ENCODE measurements around the gene NPC1. TPM values are rescaled to one million over a fixed set of nuclear protein-coding genes. Genes with fewer than 3 reads are reported as not detected.

Gene NPC1
- total and polyA plus RNA-seq, 8 donors: 7.6 to 219 (median 59.3) TPM

DNA sequence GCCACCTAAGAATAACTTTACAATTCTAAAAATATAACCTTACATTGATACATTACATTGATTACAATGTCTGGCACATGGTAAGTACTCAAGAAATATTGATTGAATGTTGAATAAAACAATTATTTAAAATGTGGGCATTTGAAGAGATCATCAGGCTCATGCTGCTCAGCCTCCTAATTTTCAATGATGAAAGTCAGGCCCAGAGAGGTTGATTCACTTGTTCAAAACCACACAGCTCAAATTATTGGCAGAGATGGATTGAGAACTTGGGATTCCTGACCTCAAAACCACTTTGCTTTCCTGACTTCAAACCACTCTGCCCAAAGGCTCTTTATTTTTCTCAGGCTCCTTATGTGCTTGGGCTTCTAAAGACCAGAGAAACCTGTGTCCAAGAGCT lies 41.7 kb upstream of the NPC1 start:
- Histone ChIP-seq H3K9me3 (no peaks in the 10 kb centered on the region), H3K27ac (peak overlapping the region in 4 of 5 donors; percentile 6 to 67 (median 35)), H3K27me3 (no peaks in the 10 kb centered on the region), H3K4me3 (no peak overlapping the region), H3K4me1 (peaks cover 5 to 46% (median 18%) of the 10 kb centered on the region in 4 donors), H3K36me3 (no peaks in the 10 kb centered on the region)
- intact Hi-C loops (cut with DNase I; ENCODE audit: low total_unique reads): loop anchor here (10.0 kb wide), 1 partner anchor 67 kb away; no protein-coding TSS in a partner anchor
- TF ChIP-seq POLR2A (IDR thresholded peaks at IDR 0.05): no peak
- TF ChIP-seq EP300 (IDR thresholded peaks at IDR 0.05): no peak
- no peak for TF ChIP-seq POLR2AphosphoS5 (IDR thresholded peaks at IDR 0.05)
- TF ChIP-seq, protein P1, sequence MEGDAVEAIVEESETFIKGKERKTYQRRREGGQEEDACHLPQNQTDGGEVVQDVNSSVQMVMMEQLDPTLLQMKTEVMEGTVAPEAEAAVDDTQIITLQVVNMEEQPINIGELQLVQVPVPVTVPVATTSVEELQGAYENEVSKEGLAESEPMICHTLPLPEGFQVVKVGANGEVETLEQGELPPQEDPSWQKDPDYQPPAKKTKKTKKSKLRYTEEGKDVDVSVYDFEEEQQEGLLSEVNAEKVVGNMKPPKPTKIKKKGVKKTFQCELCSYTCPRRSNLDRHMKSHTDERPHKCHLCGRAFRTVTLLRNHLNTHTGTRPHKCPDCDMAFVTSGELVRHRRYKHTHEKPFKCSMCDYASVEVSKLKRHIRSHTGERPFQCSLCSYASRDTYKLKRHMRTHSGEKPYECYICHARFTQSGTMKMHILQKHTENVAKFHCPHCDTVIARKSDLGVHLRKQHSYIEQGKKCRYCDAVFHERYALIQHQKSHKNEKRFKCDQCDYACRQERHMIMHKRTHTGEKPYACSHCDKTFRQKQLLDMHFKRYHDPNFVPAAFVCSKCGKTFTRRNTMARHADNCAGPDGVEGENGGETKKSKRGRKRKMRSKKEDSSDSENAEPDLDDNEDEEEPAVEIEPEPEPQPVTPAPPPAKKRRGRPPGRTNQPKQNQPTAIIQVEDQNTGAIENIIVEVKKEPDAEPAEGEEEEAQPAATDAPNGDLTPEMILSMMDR (IDR thresholded peaks at IDR 0.05): no peak
- DNase-seq: no peak

DNA sequence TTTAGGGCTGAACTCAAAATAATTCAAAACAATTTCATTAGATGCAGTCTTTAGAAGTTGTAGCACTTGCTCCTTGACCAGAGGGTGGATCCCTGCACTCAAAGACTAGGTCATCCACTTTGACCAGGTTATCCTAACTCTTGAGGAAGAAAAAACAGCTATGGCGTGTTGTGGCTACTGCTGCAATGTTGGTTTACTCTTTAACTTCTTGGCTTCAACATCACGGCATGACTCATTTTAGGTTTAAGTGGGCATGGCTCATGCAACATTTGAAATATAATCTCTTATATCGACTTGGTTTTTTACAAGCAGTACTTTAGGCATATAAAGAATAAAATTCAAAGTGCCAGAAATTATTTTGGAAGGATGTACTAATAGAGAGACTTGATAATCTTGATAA lies 41.0 kb upstream of the NPC1 start:
- Histone ChIP-seq H3K9me3 (no peaks in the 10 kb centered on the region), H3K4me3 (no peak overlapping the region), H3K27me3 (no peaks in the 10 kb centered on the region), H3K27ac (peak overlapping the region in 3 of 5 donors; percentile 6 to 67 (median 40)), H3K36me3 (no peaks in the 10 kb centered on the region), H3K4me1 (peaks cover 5 to 46% (median 18%) of the 10 kb centered on the region in 4 donors)
- DNase-seq: peak in 1 of 2 donors; percentile 73
- TF ChIP-seq EP300 (IDR thresholded peaks at IDR 0.05) (no peak), POLR2AphosphoS5 (IDR thresholded peaks at IDR 0.05) (peak in 2 of 3 donors; percentile 16 to 81), POLR2A (IDR thresholded peaks at IDR 0.05) (no peak)
- TF ChIP-seq, protein P1 (IDR thresholded peaks at IDR 0.05): no peak
- WGBS, 5 donors: 23 to 37% (median 34%) methylated on average over 3 of the region's 3 CpGs
- intact Hi-C loops (cut with DNase I; ENCODE audit: low total_unique reads): loop anchor here (10.0 kb wide), 1 partner anchor 67 kb away; no protein-coding TSS in a partner anchor

DNA sequence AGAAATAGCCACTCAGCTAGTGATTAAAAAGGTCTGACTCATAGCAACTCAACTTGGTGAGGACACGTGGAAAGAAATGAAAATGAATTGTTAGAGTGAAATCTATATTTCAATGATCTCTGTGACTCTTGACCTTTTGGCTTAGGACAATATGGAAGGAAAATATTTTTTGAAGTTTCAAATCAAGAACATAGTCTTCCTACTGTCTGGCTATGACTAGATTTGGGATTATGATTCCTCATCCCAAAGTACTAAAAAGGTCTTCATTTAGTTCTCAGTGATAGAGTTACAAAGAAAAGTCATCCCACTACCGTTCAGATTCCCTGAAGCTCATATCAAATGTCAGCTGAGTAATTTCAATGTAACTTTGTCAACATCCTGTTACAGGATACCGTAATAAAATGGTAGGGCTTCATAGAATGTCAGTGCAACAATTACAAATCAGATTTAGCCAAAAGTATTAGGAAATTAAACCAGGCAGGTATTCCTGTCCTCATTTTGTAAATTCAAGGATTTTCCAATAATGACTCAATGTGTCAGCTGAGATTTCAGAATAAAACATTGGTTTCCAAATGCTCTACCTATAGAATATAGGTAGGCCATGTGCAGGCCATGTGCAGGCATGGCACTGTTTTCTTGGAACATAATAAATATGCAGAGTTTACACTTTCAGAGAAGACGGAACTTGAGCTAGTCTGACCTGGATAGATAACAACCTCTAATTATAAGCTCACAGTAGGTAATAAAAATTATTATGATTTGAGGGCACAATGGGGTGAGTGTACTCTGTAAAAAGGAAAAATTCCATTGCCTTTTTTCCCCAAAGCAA lies 40.4 kb upstream of the NPC1 start:
- intact Hi-C loops (cut with DNase I; ENCODE audit: low total_unique reads): loop anchor here (10.0 kb wide), 1 partner anchor 68 kb away; no protein-coding TSS in a partner anchor
- no peak overlapping the region for H3K4me3 ChIP-seq
- H3K9me3 ChIP-seq: no peaks in the 10 kb centered on the region
- WGBS, 5 donors: 31 to 45% (median 36%) methylated on average over 4 of the region's 4 CpGs
- peak overlapping the region in 2 of 5 donors; percentile 40 to 67 for H3K27ac ChIP-seq
- H3K4me1 ChIP-seq: peaks cover 5 to 46% (median 20%) of the 10 kb centered on the region in 4 donors
- TF ChIP-seq POLR2A (IDR thresholded peaks at IDR 0.05) (no peak), EP300 (IDR thresholded peaks at IDR 0.05) (no peak), POLR2AphosphoS5 (IDR thresholded peaks at IDR 0.05) (no peak)
- TF ChIP-seq, protein P1 (IDR thresholded peaks at IDR 0.05): no peak
- DNase-seq: no peak
- no peaks in the 10 kb centered on the region for H3K27me3 ChIP-seq
- H3K36me3 ChIP-seq: no peaks in the 10 kb centered on the region

DNA sequence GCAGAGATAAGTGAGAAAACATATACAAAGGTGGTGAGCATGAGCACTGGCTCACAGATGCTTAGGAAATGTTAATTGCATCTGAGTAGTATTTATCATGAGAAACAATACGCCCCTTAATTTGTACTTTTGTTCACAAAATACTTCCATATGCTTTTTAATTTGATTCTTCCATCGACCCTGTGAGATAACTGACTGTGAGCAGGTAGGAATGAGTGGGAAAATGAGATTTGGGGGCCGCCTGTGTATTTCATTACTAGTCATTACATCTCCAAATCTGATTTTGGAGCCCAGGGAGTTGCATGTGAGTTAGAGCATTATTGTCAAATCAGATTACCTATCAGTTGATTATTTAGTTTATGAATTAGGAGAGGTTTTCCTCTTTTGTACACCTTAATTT lies 36.7 kb upstream of the NPC1 start:
- no peaks in the 10 kb centered on the region for H3K36me3 ChIP-seq
- no peak for DNase-seq
- TF ChIP-seq EP300 (IDR thresholded peaks at IDR 0.05) (no peak), POLR2AphosphoS5 (IDR thresholded peaks at IDR 0.05) (no peak), POLR2A (IDR thresholded peaks at IDR 0.05) (no peak)
- TF ChIP-seq, protein P1 (IDR thresholded peaks at IDR 0.05): no peak
- no peak overlapping the region for H3K27ac ChIP-seq
- H3K9me3 ChIP-seq: no peaks in the 10 kb centered on the region
- intact Hi-C loops (cut with DNase I; ENCODE audit: low total_unique reads): loop anchor here (5.0 to 10.0 kb wide), 2 partner anchors 72 to 189 kb away; no protein-coding TSS in a partner anchor
- peaks cover 0 to 20% (median 0%) of the 10 kb centered on the region in 3 donors for H3K27me3 ChIP-seq
- H3K4me3 ChIP-seq: no peak overlapping the region
- 85 to 90% (median 88%) methylated on average over 3 of the region's 3 CpGs for WGBS, 5 donors
- peaks cover 21 to 44% (median 32%) of the 10 kb centered on the region in 4 donors for H3K4me1 ChIP-seq

Measured in stomach (tissue), 9 donors.